Fibroblast of lung (primary cell): ENCODE measurements around the gene EPHB2. TPM values are rescaled to one million over a fixed set of nuclear protein-coding genes. Genes with fewer than 3 reads are reported as not detected.

Source experiments
- DNase-seq, 2 donors: peaks; one replicate each; pipeline versions ENCODE4 v3.0.0 to v3.0.0-alpha.2; 2010; ENCODE audit warnings: low read depth in 2 of 2
- H2AFZ ChIP-seq: 2 replicates; pipeline ENCODE4 v1.5.1; 2012; ENCODE audit warnings: low read length, control low read depth, inconsistent platforms
- H3K27ac ChIP-seq: 2 replicates; pipeline ENCODE4 v1.5.1; 2011; ENCODE audit warnings: low read length, control low read depth; ENCODE audit not compliant: insufficient read depth
- H3K27me3 ChIP-seq: 2 replicates; pipeline ENCODE4 v1.5.1; 2011; ENCODE audit warnings: mild to moderate bottlenecking, low read length; ENCODE audit not compliant: control insufficient read depth, insufficient read depth
- H3K36me3 ChIP-seq: 2 replicates; pipeline ENCODE4 v1.5.1; 2011; ENCODE audit warnings: low read length; ENCODE audit not compliant: control insufficient read depth, insufficient read depth
- H3K4me1 ChIP-seq: 2 replicates; pipeline ENCODE4 v1.5.1; 2011; ENCODE audit warnings: low read length; ENCODE audit not compliant: control insufficient read depth, insufficient read depth; ENCODE audit errors: extremely low read depth
- H3K4me2 ChIP-seq: 2 replicates; pipeline ENCODE4 v1.5.1; 2011; ENCODE audit warnings: low read length, control low read depth; ENCODE audit not compliant: insufficient read depth; ENCODE audit errors: extremely low read depth
- H3K4me3 ChIP-seq, 4 experiments: fragments of 200-600 bp in 1 of 4; sonication (generic) in 1 of 4; replicated peaks in 1 of 4; 2 replicates each; pipeline ENCODE4 v1.5.1; 2011 to 2016; ENCODE audit warnings: low read length in 4 of 4, low read depth in 3 of 4, mild to moderate bottlenecking in 3 of 4, control low read depth in 2 of 4, inconsistent platforms in 1 of 4, mixed read lengths in 1 of 4; ENCODE audit not compliant: insufficient read depth in 1 of 4; ENCODE audit errors: control extremely low read depth in 1 of 4
- H3K79me2 ChIP-seq: 2 replicates; pipeline ENCODE4 v1.5.1; 2012; ENCODE audit warnings: mild to moderate bottlenecking, low read length, inconsistent platforms; ENCODE audit not compliant: control insufficient read depth, insufficient read depth
- H3K9ac ChIP-seq: 2 replicates; pipeline ENCODE4 v1.5.1; 2011; ENCODE audit warnings: mild to moderate bottlenecking, low read length, control low read depth; ENCODE audit not compliant: insufficient read depth
- H3K9me3 ChIP-seq: 2 replicates; pipeline ENCODE4 v1.5.1; 2012; ENCODE audit warnings: low read depth, low read length; ENCODE audit not compliant: control insufficient read depth, insufficient read depth
- H4K20me1 ChIP-seq: 2 replicates; pipeline ENCODE4 v1.5.1; 2011; ENCODE audit warnings: low read length; ENCODE audit not compliant: control insufficient read depth, insufficient read depth; ENCODE audit errors: extremely low read depth
- EZH2 ChIP-seq: IDR thresholded peaks from 2 replicates; pipeline ENCODE4 v1.5.1; 2012; ENCODE audit warnings: low read length, control low read depth, mild to moderate bottlenecking; ENCODE audit errors: missing control alignments
- polyA plus RNA-seq, 2 donors: library from polyadenylated mRNA; depleted of rRNA in 1 of 2; stranded (reverse) in 1 of 2; unstranded in 1 of 2; fragments of >200 nt; gene quantifications; 2 replicates each; pipeline ENCODE4 v1.2.1, GENCODE V29; 2011 to 2012; ENCODE audit warnings: missing spikeins in 1 of 2
- total RNA-seq: library from RNA; depleted of rRNA; stranded (reverse); fragments of >200 nt; gene quantifications from 2 replicates; pipeline ENCODE4 v1.2.1, GENCODE V29; 2014
- TF ChIP-seq, protein P1 (sequence below), 2 donors: IDR thresholded peaks in 1 of 2; conservative IDR thresholded peaks in 1 of 2; 1 replicate in 1 of 2; 2 replicates in 1 of 2; pipeline ENCODE4 v1.5.1; 2011 to 2012; ENCODE audit warnings: low read length in 2 of 2, control low read depth in 1 of 2, inconsistent platforms in 1 of 2, low read depth in 1 of 2, mild to moderate bottlenecking in 1 of 2

The EPHB2 gene
- total and polyA plus RNA-seq, 2 donors (not counting 1 experiment from before 2014, with no cell fraction given), result 4.1 to 11.2 TPM

DNA sequence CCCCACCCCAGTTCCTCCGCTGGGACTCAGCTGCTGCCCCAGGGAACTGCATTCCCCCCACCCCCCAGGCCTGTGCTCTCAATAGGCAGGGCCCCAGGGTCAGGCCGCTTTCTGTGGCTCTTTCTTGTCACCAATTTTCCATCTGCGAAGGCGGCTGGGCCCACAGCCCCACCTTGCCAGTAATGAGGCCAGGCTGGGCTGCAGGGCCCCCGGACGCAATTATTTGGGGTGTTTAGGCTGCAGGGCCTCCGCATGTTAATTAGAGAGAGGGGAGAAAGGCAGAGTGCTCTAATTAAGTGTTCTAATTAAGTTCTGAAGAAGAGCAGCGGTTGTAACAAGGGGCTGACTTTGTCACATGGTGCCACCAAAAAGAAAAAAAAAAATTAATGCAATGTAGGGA, 71.8 kb downstream of the EPHB2 start:
- no peaks in the 10 kb centered on the region for H3K27me3 ChIP-seq
- TF ChIP-seq EZH2, result no peak
- TF ChIP-seq, protein P1, sequence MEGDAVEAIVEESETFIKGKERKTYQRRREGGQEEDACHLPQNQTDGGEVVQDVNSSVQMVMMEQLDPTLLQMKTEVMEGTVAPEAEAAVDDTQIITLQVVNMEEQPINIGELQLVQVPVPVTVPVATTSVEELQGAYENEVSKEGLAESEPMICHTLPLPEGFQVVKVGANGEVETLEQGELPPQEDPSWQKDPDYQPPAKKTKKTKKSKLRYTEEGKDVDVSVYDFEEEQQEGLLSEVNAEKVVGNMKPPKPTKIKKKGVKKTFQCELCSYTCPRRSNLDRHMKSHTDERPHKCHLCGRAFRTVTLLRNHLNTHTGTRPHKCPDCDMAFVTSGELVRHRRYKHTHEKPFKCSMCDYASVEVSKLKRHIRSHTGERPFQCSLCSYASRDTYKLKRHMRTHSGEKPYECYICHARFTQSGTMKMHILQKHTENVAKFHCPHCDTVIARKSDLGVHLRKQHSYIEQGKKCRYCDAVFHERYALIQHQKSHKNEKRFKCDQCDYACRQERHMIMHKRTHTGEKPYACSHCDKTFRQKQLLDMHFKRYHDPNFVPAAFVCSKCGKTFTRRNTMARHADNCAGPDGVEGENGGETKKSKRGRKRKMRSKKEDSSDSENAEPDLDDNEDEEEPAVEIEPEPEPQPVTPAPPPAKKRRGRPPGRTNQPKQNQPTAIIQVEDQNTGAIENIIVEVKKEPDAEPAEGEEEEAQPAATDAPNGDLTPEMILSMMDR (conservative IDR thresholded peaks at IDR 0.05 in 1 of 2, IDR thresholded peaks at IDR 0.05 in 1 of 2; ENCODE audit: low read depth in 1 of 2, low read length in 2 of 2), result no peak
- H3K79me2 ChIP-seq, result no peaks in the 10 kb centered on the region
- H3K9me3 ChIP-seq, result no peaks in the 10 kb centered on the region
- H3K4me2 ChIP-seq, result no peak overlapping the region
- DNase-seq, result no peak
- H2AFZ ChIP-seq, result no peak overlapping the region
- H3K36me3 ChIP-seq, result no peaks in the 10 kb centered on the region
- H3K4me1 ChIP-seq, result peaks cover 8% of the 10 kb centered on the region
- no peaks in the 10 kb centered on the region for H4K20me1 ChIP-seq
- H3K9ac ChIP-seq, result no peak overlapping the region
- no peak overlapping the region for H3K27ac ChIP-seq
- no peak overlapping the region for H3K4me3 ChIP-seq

DNA sequence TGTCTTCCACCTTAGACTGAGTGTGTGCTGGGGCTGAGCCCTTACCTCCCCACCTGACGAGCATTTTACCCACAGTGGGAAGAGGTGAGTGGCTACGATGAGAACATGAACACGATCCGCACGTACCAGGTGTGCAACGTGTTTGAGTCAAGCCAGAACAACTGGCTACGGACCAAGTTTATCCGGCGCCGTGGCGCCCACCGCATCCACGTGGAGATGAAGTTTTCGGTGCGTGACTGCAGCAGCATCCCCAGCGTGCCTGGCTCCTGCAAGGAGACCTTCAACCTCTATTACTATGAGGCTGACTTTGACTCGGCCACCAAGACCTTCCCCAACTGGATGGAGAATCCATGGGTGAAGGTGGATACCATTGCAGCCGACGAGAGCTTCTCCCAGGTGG, 73.7 kb downstream of the EPHB2 start:
- Histone ChIP-seq H4K20me1 (no peaks in the 10 kb centered on the region), H3K36me3 (no peaks in the 10 kb centered on the region)
- DNase-seq, result no peak

DNA sequence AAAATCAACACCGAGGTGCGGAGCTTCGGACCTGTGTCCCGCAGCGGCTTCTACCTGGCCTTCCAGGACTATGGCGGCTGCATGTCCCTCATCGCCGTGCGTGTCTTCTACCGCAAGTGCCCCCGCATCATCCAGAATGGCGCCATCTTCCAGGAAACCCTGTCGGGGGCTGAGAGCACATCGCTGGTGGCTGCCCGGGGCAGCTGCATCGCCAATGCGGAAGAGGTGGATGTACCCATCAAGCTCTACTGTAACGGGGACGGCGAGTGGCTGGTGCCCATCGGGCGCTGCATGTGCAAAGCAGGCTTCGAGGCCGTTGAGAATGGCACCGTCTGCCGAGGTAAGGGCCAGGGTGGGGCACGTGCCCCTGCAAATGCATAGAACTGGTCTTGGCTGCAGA, 74.1 kb downstream of the EPHB2 start:
- Histone ChIP-seq H3K79me2 (no peaks in the 10 kb centered on the region), H2AFZ (no peak overlapping the region), H3K4me1 (no peaks in the 10 kb centered on the region), H3K27ac (no peak overlapping the region), H3K4me3 (no peak overlapping the region), H3K36me3 (no peaks in the 10 kb centered on the region), H4K20me1 (no peaks in the 10 kb centered on the region), H3K27me3 (no peaks in the 10 kb centered on the region), H3K4me2 (no peak overlapping the region), H3K9me3 (no peaks in the 10 kb centered on the region), H3K9ac (no peak overlapping the region)
- TF ChIP-seq, protein P1 (conservative IDR thresholded peaks at IDR 0.05 in 1 of 2, IDR thresholded peaks at IDR 0.05 in 1 of 2; ENCODE audit: low read depth in 1 of 2, low read length in 2 of 2), result no peak
- no peak for TF ChIP-seq EZH2
- DNase-seq, result no peak

More for the DNA sequence above, 73.7 kb downstream of the EPHB2 start:
- no peak overlapping the region for H3K4me3 ChIP-seq
- no peak overlapping the region for H3K4me2 ChIP-seq
- no peak overlapping the region for H2AFZ ChIP-seq
- no peaks in the 10 kb centered on the region for H3K79me2 ChIP-seq
- H3K4me1 ChIP-seq, result no peaks in the 10 kb centered on the region
- H3K27ac ChIP-seq, result no peak overlapping the region
- H3K9me3 ChIP-seq, result no peaks in the 10 kb centered on the region
- no peak overlapping the region for H3K9ac ChIP-seq
- TF ChIP-seq, protein P1 (conservative IDR thresholded peaks at IDR 0.05 in 1 of 2, IDR thresholded peaks at IDR 0.05 in 1 of 2; ENCODE audit: low read depth in 1 of 2, low read length in 2 of 2), result no peak
- no peak for TF ChIP-seq EZH2
- H3K27me3 ChIP-seq, result no peaks in the 10 kb centered on the region
